Measurements from ENCODE around the gene PLEKHN1.
"Not testable (repeated sequence)": the region's sequence is repeated elsewhere in the genome, so short reads cannot be mapped to it uniquely, and the experiment has no call there.

PLEKHN1 gene

DNA sequence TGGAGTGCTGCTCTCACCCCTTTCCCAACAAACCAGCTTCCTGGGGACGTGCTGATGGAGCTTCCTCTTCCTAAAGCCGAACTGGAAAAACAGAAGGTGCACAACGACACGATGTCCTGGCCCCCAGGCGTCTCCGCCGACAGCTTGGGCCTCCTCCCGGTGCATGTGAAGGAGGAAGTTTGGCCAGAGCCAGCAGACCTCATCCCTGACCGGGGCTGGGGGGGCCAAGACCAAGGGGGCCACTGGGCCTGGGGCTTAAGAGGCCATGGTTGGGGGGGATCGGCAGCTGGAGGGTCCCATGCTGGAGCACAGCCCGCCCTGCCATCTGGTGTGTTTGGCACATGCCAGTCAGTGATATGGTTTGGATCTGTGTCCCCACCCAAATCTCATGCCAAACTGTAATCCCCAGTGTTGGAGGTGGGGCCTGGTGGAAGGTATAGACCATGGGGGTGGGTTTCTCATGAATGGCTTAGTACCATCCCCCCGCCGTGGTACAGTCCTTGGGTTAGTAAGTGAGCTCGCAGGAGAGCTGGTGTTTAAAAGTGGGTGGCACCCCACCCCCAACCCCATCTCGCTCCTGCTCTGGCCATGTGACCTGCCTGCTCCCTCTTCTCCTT lies 27.2 kb downstream of the PLEKHN1 start:
- Histone ChIP-seq H3K36me3 (ENCODE audit: control insufficient read depth in 5 of 5, insufficient read depth in 5 of 5, low read length in 5 of 5) (no peaks in the 10 kb centered on the region), H3K4me1 (ENCODE audit: control insufficient read depth in 5 of 5, insufficient read depth in 5 of 5, low read length in 5 of 5) (peaks cover 0 to 6% (median 2%) of the 10 kb centered on the region in 5 donors), H3K9me3 (ENCODE audit: control insufficient read depth in 5 of 5, low read length in 5 of 5) (peaks cover 0 to 18% (median 5%) of the 10 kb centered on the region in 5 donors), H3K9ac (ENCODE audit: low read length in 5 of 5) (no peak overlapping the region), H3K4me3 (ENCODE audit: low read depth in 1 of 5, low read length in 5 of 5) (no peak overlapping the region), H3K27me3 (ENCODE audit: control insufficient read depth in 5 of 5, insufficient read depth in 4 of 5, low read length in 5 of 5) (peaks cover 0 to 25% (median 18%) of the 10 kb centered on the region in 5 donors), H3K27ac (ENCODE audit: low read depth, low read length) (no peak overlapping the region)

DNA sequence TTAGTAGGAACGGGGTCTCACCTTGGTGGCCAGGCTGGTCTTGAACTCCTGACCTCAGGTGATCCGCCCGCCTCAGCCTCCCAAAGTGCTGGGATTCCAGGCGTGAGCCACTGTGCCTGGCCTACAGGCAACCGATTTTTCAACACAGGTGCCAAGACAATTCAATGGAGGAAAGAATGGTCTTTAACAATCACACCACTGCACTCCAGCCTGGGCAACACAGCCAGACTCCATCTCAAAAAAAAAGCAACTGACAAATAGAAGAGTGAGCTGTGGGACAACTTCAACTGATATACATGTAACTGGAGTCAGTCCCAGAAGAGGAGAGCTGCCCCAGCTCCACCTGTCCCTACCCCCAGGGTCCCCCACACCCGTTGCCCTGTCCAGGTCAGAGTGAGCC lies 28.3 kb downstream of the PLEKHN1 start:
- H3K36me3 ChIP-seq (ENCODE audit: control insufficient read depth in 5 of 5, insufficient read depth in 5 of 5, low read length in 5 of 5); H3K9ac ChIP-seq (ENCODE audit: low read length in 5 of 5); H3K4me3 ChIP-seq (ENCODE audit: low read depth in 1 of 5, low read length in 5 of 5); H3K27ac ChIP-seq (ENCODE audit: low read depth, low read length): not testable (repeated sequence)
- H3K27me3 ChIP-seq (ENCODE audit: control insufficient read depth in 5 of 5, insufficient read depth in 4 of 5, low read length in 5 of 5) = peaks cover 0 to 29% (median 20%) of the 10 kb centered on the region in 5 donors
- peaks cover 0 to 18% (median 5%) of the 10 kb centered on the region in 5 donors for H3K9me3 ChIP-seq (ENCODE audit: control insufficient read depth in 5 of 5, low read length in 5 of 5)
- peaks cover 0 to 15% (median 9%) of the 10 kb centered on the region in 5 donors for H3K4me1 ChIP-seq (ENCODE audit: control insufficient read depth in 5 of 5, insufficient read depth in 5 of 5, low read length in 5 of 5)

GRCh38 chr1:995665-996633 lies 29.7 kb downstream of the PLEKHN1 start:
- no peak overlapping the region for H3K27ac ChIP-seq (ENCODE audit: low read depth, low read length)
- peaks cover 2 to 28% (median 17%) of the 10 kb centered on the region in 5 donors for H3K4me1 ChIP-seq (ENCODE audit: control insufficient read depth in 5 of 5, insufficient read depth in 5 of 5, low read length in 5 of 5)
- no peak overlapping the region for H3K9ac ChIP-seq (ENCODE audit: low read length in 5 of 5)
- H3K27me3 ChIP-seq (ENCODE audit: control insufficient read depth in 5 of 5, insufficient read depth in 4 of 5, low read length in 5 of 5) = peaks cover 0 to 29% (median 20%) of the 10 kb centered on the region in 5 donors
- no peak overlapping the region for H3K4me3 ChIP-seq (ENCODE audit: low read depth in 1 of 5, low read length in 5 of 5)
- peaks cover 0 to 14% (median 5%) of the 10 kb centered on the region in 5 donors for H3K9me3 ChIP-seq (ENCODE audit: control insufficient read depth in 5 of 5, low read length in 5 of 5)
- H3K36me3 ChIP-seq (ENCODE audit: control insufficient read depth in 5 of 5, insufficient read depth in 5 of 5, low read length in 5 of 5) = no peaks in the 10 kb centered on the region

DNA sequence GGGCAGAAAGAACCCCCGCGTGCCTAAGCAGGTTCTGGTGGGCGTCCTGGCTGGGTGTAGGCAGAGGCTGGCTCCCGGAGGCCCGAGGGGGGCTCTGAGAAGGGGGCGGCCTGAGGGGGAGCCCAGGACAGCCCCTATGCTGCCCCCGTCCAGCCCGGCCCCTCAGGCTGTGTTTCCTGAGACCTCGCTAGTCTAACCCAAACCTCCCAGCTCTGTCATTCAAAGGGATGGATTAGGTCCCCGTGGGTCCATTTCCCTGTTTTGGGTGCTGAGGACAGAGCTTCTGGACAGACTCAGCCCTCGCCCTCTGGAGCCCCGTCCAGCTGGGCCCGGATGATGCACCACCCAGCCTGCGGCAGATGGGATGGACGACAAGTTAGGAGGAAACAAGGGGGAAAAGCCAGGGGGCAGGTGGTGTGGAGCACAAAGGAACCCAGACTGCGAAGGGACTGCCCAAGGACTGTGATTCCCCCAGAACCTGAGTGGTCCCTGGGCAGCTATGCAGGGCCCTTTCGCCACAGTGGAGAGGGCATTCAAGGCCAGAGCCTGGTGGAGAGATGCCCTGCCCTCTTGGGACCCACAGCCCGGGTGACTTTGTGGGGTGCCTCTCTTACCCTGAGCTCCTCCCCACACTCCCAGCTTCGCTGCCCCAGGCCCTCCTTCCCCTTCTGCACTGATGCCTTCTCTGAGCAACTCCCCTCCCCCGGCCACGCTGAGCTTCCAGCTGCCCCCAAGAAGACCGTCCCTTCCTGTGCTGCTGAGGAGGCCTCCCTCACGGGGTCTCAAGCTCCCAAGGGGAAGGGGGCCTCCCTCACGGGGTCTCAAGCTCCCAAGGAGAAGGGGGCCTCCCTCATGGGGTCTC lies 30.8 kb downstream of the PLEKHN1 start:
- Histone ChIP-seq H3K9ac (ENCODE audit: low read length in 5 of 5) (no peak overlapping the region), H3K9me3 (ENCODE audit: control insufficient read depth in 5 of 5, low read length in 5 of 5) (peaks cover 0 to 8% (median 0%) of the 10 kb centered on the region in 5 donors), H3K4me3 (ENCODE audit: low read depth in 1 of 5, low read length in 5 of 5) (no peak overlapping the region), H3K4me1 (ENCODE audit: control insufficient read depth in 5 of 5, insufficient read depth in 5 of 5, low read length in 5 of 5) (peaks cover 2 to 37% (median 23%) of the 10 kb centered on the region in 5 donors), H3K27me3 (ENCODE audit: control insufficient read depth in 5 of 5, insufficient read depth in 4 of 5, low read length in 5 of 5) (peaks cover 0 to 30% (median 22%) of the 10 kb centered on the region in 5 donors), H3K36me3 (ENCODE audit: control insufficient read depth in 5 of 5, insufficient read depth in 5 of 5, low read length in 5 of 5) (no peaks in the 10 kb centered on the region), H3K27ac (ENCODE audit: low read depth, low read length) (no peak overlapping the region)

GRCh38 chr1:997713-997992 lies 31.4 kb downstream of the PLEKHN1 start:
- H3K9me3 ChIP-seq (ENCODE audit: control insufficient read depth in 5 of 5, low read length in 5 of 5) = peaks cover 0 to 5% (median 0%) of the 10 kb centered on the region in 5 donors
- H3K9ac ChIP-seq (ENCODE audit: low read length in 5 of 5) = no peak overlapping the region
- peaks cover 2 to 37% (median 23%) of the 10 kb centered on the region in 5 donors for H3K4me1 ChIP-seq (ENCODE audit: control insufficient read depth in 5 of 5, insufficient read depth in 5 of 5, low read length in 5 of 5)
- H3K36me3 ChIP-seq (ENCODE audit: control insufficient read depth in 5 of 5, insufficient read depth in 5 of 5, low read length in 5 of 5) = no peaks in the 10 kb centered on the region
- no peak overlapping the region for H3K4me3 ChIP-seq (ENCODE audit: low read depth in 1 of 5, low read length in 5 of 5)
- peaks cover 0 to 29% (median 22%) of the 10 kb centered on the region in 5 donors for H3K27me3 ChIP-seq (ENCODE audit: control insufficient read depth in 5 of 5, insufficient read depth in 4 of 5, low read length in 5 of 5)
- H3K27ac ChIP-seq (ENCODE audit: low read depth, low read length) = no peak overlapping the region

DNA sequence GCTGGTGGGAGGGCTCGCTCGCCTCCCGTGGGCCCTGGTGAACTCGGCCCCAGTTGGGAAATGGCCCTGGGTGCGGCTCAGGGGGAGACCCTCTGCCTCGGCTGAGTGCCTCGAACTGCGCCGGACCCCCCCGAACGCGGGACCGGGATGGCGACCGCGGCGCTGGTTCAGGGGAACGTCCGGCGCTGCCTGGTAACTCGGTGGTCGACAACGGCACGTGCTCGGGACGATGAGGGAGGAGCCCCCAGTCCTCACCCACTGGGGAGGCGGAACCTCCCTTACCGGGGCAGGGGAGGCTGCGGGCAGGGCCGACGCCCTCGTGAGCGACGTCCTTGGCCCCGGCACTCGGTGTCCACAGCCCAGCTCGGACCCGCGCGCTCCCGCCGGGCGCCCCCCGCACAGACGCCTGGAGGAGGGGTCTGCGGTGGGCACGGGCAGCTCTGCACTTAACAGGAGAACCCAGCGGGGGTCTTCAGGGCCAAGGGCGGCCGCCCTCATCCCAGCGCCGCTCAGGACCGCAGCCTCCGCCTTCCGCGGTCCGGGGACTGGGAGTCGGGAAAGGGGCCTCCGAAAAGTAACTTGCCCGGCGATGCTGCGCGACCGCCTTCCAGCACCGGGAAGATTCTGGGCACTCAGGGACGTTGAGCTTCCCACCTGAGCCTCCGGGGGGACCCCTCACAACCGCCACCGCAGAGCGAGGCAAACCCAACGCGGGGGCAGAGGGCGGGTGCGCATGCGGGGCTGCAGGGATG lies 31.9 kb downstream of the PLEKHN1 start:
- Histone ChIP-seq H3K4me3 (ENCODE audit: low read depth in 1 of 5, low read length in 5 of 5) (peak overlapping the region in 2 of 5 donors; percentile 22 to 26), H3K27me3 (ENCODE audit: control insufficient read depth in 5 of 5, insufficient read depth in 4 of 5, low read length in 5 of 5) (peaks cover 0 to 29% (median 22%) of the 10 kb centered on the region in 5 donors), H3K9ac (ENCODE audit: low read length in 5 of 5) (no peak overlapping the region), H3K9me3 (ENCODE audit: control insufficient read depth in 5 of 5, low read length in 5 of 5) (peaks cover 0 to under 1% (median 0%) of the 10 kb centered on the region in 5 donors), H3K27ac (ENCODE audit: low read depth, low read length) (no peak overlapping the region), H3K36me3 (ENCODE audit: control insufficient read depth in 5 of 5, insufficient read depth in 5 of 5, low read length in 5 of 5) (no peaks in the 10 kb centered on the region), H3K4me1 (ENCODE audit: control insufficient read depth in 5 of 5, insufficient read depth in 5 of 5, low read length in 5 of 5) (peaks cover 2 to 37% (median 23%) of the 10 kb centered on the region in 5 donors)

DNA sequence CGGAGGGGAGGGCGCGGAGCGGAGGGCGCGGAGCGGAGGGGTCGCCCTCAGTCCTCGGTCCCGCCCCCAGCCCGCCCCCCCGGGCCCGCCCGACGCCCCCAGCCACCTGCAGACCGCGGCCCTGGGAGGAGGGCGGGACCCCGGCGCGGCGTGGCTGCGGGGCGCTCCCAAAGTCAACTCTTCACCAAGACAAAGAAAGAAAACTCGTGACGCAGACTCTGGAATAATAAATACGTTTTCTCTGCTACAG lies 32.4 kb downstream of the PLEKHN1 start:
- H3K9ac ChIP-seq (ENCODE audit: low read length in 5 of 5) = no peak overlapping the region
- peaks cover 0 to 32% (median 24%) of the 10 kb centered on the region in 5 donors for H3K27me3 ChIP-seq (ENCODE audit: control insufficient read depth in 5 of 5, insufficient read depth in 4 of 5, low read length in 5 of 5)
- peak overlapping the region in 4 of 5 donors; percentile 55 to 72 (median 60) for H3K4me3 ChIP-seq (ENCODE audit: low read depth in 1 of 5, low read length in 5 of 5)
- H3K4me1 ChIP-seq (ENCODE audit: control insufficient read depth in 5 of 5, insufficient read depth in 5 of 5, low read length in 5 of 5) = peaks cover 2 to 37% (median 23%) of the 10 kb centered on the region in 5 donors
- no peaks in the 10 kb centered on the region for H3K9me3 ChIP-seq (ENCODE audit: control insufficient read depth in 5 of 5, low read length in 5 of 5)
- no peaks in the 10 kb centered on the region for H3K36me3 ChIP-seq (ENCODE audit: control insufficient read depth in 5 of 5, insufficient read depth in 5 of 5, low read length in 5 of 5)
- no peak overlapping the region for H3K27ac ChIP-seq (ENCODE audit: low read depth, low read length)

GRCh38 chr1:998995-999724 lies 32.9 kb downstream of the PLEKHN1 start:
- Histone ChIP-seq H3K9ac (ENCODE audit: low read length in 5 of 5) (peak overlapping the region in 2 of 5 donors; percentile 16 to 30), H3K27ac (ENCODE audit: low read depth, low read length) (no peak overlapping the region), H3K4me1 (ENCODE audit: control insufficient read depth in 5 of 5, insufficient read depth in 5 of 5, low read length in 5 of 5) (peaks cover 2 to 37% (median 23%) of the 10 kb centered on the region in 5 donors), H3K9me3 (ENCODE audit: control insufficient read depth in 5 of 5, low read length in 5 of 5) (no peaks in the 10 kb centered on the region), H3K4me3 (ENCODE audit: low read depth in 1 of 5, low read length in 5 of 5) (peak overlapping the region in 4 of 5 donors; percentile 55 to 72 (median 60)), H3K36me3 (ENCODE audit: control insufficient read depth in 5 of 5, insufficient read depth in 5 of 5, low read length in 5 of 5) (no peaks in the 10 kb centered on the region), H3K27me3 (ENCODE audit: control insufficient read depth in 5 of 5, insufficient read depth in 4 of 5, low read length in 5 of 5) (peaks cover 3 to 35% (median 26%) of the 10 kb centered on the region in 5 donors)
